GM12878 (cell line): ENCODE data around the gene BIK. TPM values are rescaled to one million over a fixed set of nuclear protein-coding genes. Genes with fewer than 3 reads are reported as not detected.

Experiments
- BACH1 ChIP-seq: fragments of 450-650 bp; IDR thresholded peaks from 2 replicates; pipeline ENCODE4 v1.6.1; 2017; ENCODE audit warnings: mild to moderate bottlenecking, borderline replicate concordance
- CBFB ChIP-seq: IDR thresholded peaks from 2 replicates; pipeline ENCODE4 v1.6.1; 2016; ENCODE audit warnings: antibody characterized with exemption, low read depth
- CHD4 ChIP-seq: fragments of 200-600 bp; sonication (generic); IDR thresholded peaks from 2 replicates; pipeline ENCODE4 v1.6.1; 2016; ENCODE audit warnings: mild to moderate bottlenecking
- CREB1 ChIP-seq: IDR thresholded peaks from 2 replicates; pipeline ENCODE4 v1.6.1; 2012; ENCODE audit warnings: low read depth, mild to moderate bottlenecking, inconsistent platforms
- DPF2 ChIP-seq: fragments of 450-650 bp; IDR thresholded peaks from 2 replicates; pipeline ENCODE4 v1.6.1; 2017; ENCODE audit warnings: mild to moderate bottlenecking
- ESRRA ChIP-seq: IDR thresholded peaks from 2 replicates; pipeline ENCODE4 v1.6.1; 2012; ENCODE audit warnings: mild to moderate bottlenecking, low read length, improper control_type of control experiment
- EZH2 ChIP-seq: IDR thresholded peaks from 2 replicates; pipeline ENCODE4 v1.6.1; 2012; ENCODE audit warnings: low read depth, mild to moderate bottlenecking, control low read depth, inconsistent platforms, low read length, borderline replicate concordance; ENCODE audit not compliant: control insufficient read depth
- FOS ChIP-seq: IDR thresholded peaks from 3 replicates; pipeline ENCODE4 v1.6.1; 2011; ENCODE audit warnings: borderline replicate concordance; ENCODE audit not compliant: insufficient read length; ENCODE audit errors: extremely low read depth
- JUNB ChIP-seq: IDR thresholded peaks from 2 replicates; pipeline ENCODE4 v1.6.1; 2016; ENCODE audit warnings: antibody characterized with exemption, mild to moderate bottlenecking
- MEF2B ChIP-seq: fragments of 450-650 bp; IDR thresholded peaks from 2 replicates; pipeline ENCODE4 v1.6.1; 2018; ENCODE audit warnings: mild to moderate bottlenecking, moderate library complexity; ENCODE audit not compliant: partially characterized antibody, poor library complexity, severe bottlenecking
- MYC ChIP-seq: IDR thresholded peaks from 2 replicates; pipeline ENCODE4 v1.6.1; 2011; ENCODE audit warnings: mild to moderate bottlenecking, low read length, moderate library complexity, inconsistent platforms; ENCODE audit not compliant: insufficient read depth, insufficient replicate concordance, insufficient read length, severe bottlenecking
- NBN ChIP-seq: fragments of 450-650 bp; IDR thresholded peaks from 2 replicates; pipeline ENCODE4 v1.6.1; 2016
- NRF1 ChIP-seq: conservative IDR thresholded peaks from 2 replicates; pipeline ENCODE4 v1.6.1; 2011; ENCODE audit warnings: mild to moderate bottlenecking, low read depth, low read length, improper control_type of control experiment
- POLR2A ChIP-seq: IDR thresholded peaks from 2 replicates; pipeline ENCODE4 v1.6.1; 2011; ENCODE audit warnings: low read depth, mild to moderate bottlenecking, low read length
- POLR2AphosphoS5 ChIP-seq: IDR thresholded peaks from 2 replicates; pipeline ENCODE4 v1.6.1; 2011; ENCODE audit warnings: mild to moderate bottlenecking, low read length, inconsistent platforms
- RUNX3 ChIP-seq: IDR thresholded peaks from 2 replicates; pipeline ENCODE4 v1.6.1; 2012; ENCODE audit warnings: low read length, inconsistent platforms
- SIX5 ChIP-seq: IDR thresholded peaks from 2 replicates; pipeline ENCODE4 v1.6.1; 2011; ENCODE audit warnings: mild to moderate bottlenecking, low read depth, low read length, moderate library complexity; ENCODE audit not compliant: severe bottlenecking
- STAT3 ChIP-seq: IDR thresholded peaks from 2 replicates; pipeline ENCODE4 v1.6.1; 2011; ENCODE audit warnings: low read depth, low read length, improper control_type of control experiment
- TARDBP ChIP-seq: IDR thresholded peaks from 2 replicates; pipeline ENCODE4 v1.6.1; 2016; ENCODE audit warnings: borderline replicate concordance
- TBL1XR1 ChIP-seq: IDR thresholded peaks from 2 replicates; pipeline ENCODE4 v1.6.1; 2012; ENCODE audit warnings: low read depth, low read length, improper control_type of control experiment
- ZNF207 ChIP-seq: fragments of 450-650 bp; IDR thresholded peaks from 2 replicates; pipeline ENCODE4 v1.6.1; 2014; ENCODE audit warnings: antibody characterized with exemption, mild to moderate bottlenecking, borderline replicate concordance
- polyA plus RNA-seq, 11 experiments: library from polyadenylated mRNA; depleted of rRNA in 4 of 11; unstranded in 6 of 11; stranded (reverse) in 5 of 11; fragments of >200 nt; fragmentation: Nextera tagmentation in 4 of 11; fragmentation: Illumina TruSeq in 1 of 11; extraction: Ambion mirVana in 4 of 11; extraction: Trizol in 1 of 11; gene quantifications; 1 replicate in 1 of 11; 2 replicates in 10 of 11; pipeline versions ENCODE4 v1.2.1 to v1.2.3, GENCODE V29; 2011 to 2016; ENCODE audit warnings: inconsistent platforms in 2 of 11, missing spikeins in 2 of 11, low read depth in 1 of 11
- total RNA-seq, 4 experiments: library from RNA; depleted of rRNA in 3 of 4; stranded (reverse); fragments of >200 nt in 3 of 4; fragmentation: Illumina TruSeq in 1 of 4; extraction: Trizol in 1 of 4; gene quantifications; 2 replicates each; pipeline versions ENCODE4 v1.2.1 to v1.2.3, GENCODE V29; 2013 to 2021
- TF ChIP-seq, protein P1 (sequence below): fragments of 450-650 bp; conservative IDR thresholded peaks from 2 replicates; pipeline ENCODE4 v1.6.1; 2017; ENCODE audit warnings: mild to moderate bottlenecking, moderate library complexity
- TF ChIP-seq, protein P2 (sequence below): fragments of 450-650 bp; IDR thresholded peaks from 2 replicates; pipeline ENCODE4 v1.6.1; 2018; ENCODE audit warnings: mild to moderate bottlenecking, low read depth, moderate library complexity; ENCODE audit not compliant: partially characterized antibody
- TF ChIP-seq, protein P3 (sequence below): fragments of 450-650 bp; IDR thresholded peaks from 2 replicates; pipeline ENCODE4 v1.6.1; 2018; ENCODE audit warnings: borderline replicate concordance, mild to moderate bottlenecking; ENCODE audit not compliant: partially characterized antibody

BIK gene
- total and polyA plus RNA-seq, 10 of the 15 experiments (the other 5 are each of a cell fraction or from before 2014, with no cell fraction given) = 0.33 to 9.8 (median 3.9) TPM

DNA sequence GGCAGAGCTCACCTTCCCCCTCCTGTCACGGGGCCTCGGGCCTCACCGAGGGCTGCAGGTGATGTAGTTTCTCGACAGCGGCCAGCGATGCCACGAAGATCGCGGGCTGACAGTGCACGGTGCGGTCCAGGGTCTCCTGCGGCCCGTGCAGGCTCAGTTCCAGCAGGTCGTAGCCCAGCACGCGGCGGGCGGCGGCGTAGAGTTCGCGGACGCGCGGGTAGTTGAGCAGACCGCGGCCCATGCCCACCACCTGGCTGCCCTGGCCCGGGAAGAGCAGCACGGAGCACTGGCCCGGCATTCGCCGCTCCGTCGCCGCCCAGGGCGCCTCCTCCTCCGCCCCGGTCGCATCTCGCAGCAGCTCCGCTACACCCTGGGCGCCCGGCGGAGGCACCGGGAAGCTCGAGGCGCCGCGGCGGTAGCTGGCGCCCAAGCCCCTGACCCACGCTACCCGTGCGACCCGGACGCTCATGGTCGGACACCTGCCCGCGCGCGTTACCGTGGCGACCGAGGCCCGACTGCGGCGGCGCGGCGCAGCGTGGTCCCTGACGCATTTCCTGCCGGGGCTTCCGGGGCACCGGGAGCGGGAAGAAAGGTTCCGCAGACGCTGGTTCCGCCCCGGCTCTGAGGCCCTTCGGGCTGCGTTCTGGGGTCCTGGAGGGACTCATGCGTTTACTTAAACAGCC is 32.5 kb downstream of the BIK start, which contains the start of gene MCAT (continued):
- TF ChIP-seq, protein P1, sequence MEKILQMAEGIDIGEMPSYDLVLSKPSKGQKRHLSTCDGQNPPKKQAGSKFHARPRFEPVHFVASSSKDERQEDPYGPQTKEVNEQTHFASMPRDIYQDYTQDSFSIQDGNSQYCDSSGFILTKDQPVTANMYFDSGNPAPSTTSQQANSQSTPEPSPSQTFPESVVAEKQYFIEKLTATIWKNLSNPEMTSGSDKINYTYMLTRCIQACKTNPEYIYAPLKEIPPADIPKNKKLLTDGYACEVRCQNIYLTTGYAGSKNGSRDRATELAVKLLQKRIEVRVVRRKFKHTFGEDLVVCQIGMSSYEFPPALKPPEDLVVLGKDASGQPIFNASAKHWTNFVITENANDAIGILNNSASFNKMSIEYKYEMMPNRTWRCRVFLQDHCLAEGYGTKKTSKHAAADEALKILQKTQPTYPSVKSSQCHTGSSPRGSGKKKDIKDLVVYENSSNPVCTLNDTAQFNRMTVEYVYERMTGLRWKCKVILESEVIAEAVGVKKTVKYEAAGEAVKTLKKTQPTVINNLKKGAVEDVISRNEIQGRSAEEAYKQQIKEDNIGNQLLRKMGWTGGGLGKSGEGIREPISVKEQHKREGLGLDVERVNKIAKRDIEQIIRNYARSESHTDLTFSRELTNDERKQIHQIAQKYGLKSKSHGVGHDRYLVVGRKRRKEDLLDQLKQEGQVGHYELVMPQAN = peak; percentile 95
- TF ChIP-seq JUNB = no peak
- no peak for TF ChIP-seq STAT3
- TF ChIP-seq POLR2AphosphoS5 = peak; percentile 74
- peak; percentile 22 for TF ChIP-seq MEF2B
- TF ChIP-seq EZH2 = no peak
- no peak for TF ChIP-seq CHD4
- TF ChIP-seq, protein P2, sequence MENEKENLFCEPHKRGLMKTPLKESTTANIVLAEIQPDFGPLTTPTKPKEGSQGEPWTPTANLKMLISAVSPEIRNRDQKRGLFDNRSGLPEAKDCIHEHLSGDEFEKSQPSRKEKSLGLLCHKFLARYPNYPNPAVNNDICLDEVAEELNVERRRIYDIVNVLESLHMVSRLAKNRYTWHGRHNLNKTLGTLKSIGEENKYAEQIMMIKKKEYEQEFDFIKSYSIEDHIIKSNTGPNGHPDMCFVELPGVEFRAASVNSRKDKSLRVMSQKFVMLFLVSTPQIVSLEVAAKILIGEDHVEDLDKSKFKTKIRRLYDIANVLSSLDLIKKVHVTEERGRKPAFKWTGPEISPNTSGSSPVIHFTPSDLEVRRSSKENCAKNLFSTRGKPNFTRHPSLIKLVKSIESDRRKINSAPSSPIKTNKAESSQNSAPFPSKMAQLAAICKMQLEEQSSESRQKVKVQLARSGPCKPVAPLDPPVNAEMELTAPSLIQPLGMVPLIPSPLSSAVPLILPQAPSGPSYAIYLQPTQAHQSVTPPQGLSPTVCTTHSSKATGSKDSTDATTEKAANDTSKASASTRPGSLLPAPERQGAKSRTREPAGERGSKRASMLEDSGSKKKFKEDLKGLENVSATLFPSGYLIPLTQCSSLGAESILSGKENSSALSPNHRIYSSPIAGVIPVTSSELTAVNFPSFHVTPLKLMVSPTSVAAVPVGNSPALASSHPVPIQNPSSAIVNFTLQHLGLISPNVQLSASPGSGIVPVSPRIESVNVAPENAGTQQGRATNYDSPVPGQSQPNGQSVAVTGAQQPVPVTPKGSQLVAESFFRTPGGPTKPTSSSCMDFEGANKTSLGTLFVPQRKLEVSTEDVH = peak; percentile 50
- TF ChIP-seq MYC = peak; percentile 89
- TF ChIP-seq SIX5 = peak; percentile 65
- TF ChIP-seq DPF2 = peak; percentile 57
- no peak; the same call in 1 of the 2 replicates for TF ChIP-seq BACH1
- peak; percentile 48; the same call in 1 of the 2 replicates for TF ChIP-seq NRF1
- TF ChIP-seq, protein P3, sequence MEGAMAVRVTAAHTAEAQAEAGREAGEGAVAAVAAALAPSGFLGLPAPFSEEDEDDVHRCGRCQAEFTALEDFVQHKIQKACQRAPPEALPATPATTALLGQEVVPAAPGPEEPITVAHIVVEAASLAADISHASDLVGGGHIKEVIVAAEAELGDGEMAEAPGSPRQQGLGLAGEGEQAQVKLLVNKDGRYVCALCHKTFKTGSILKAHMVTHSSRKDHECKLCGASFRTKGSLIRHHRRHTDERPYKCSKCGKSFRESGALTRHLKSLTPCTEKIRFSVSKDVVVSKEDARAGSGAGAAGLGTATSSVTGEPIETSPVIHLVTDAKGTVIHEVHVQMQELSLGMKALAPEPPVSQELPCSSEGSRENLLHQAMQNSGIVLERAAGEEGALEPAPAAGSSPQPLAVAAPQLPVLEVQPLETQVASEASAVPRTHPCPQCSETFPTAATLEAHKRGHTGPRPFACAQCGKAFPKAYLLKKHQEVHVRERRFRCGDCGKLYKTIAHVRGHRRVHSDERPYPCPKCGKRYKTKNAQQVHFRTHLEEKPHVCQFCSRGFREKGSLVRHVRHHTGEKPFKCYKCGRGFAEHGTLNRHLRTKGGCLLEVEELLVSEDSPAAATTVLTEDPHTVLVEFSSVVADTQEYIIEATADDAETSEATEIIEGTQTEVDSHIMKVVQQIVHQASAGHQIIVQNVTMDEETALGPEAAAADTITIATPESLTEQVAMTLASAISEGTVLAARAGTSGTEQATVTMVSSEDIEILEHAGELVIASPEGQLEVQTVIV = peak; percentile 58
- peak; percentile 72; the same call in 1 of the 2 replicates for TF ChIP-seq CREB1
- TF ChIP-seq RUNX3 = peak; percentile 38
- 0 out of 2 replicates have a peak, but pooled peaks have one; percentile 26 for TF ChIP-seq NBN
- TF ChIP-seq FOS = no peak
- no peak for TF ChIP-seq CBFB
- TF ChIP-seq TARDBP = 0 out of 2 replicates have a peak, but pooled peaks have one; percentile 60
- no peak; the same call in 1 of the 2 replicates for TF ChIP-seq ESRRA
- peak; percentile 86 for TF ChIP-seq ZNF207
- peak; percentile 70 for TF ChIP-seq POLR2A
- peak; percentile 38; the same call in 1 of the 2 replicates for TF ChIP-seq TBL1XR1
